ENCODE results near the gene ABTB2. TPM values are rescaled to one million over a fixed set of nuclear protein-coding genes. Genes with fewer than 3 reads are reported as not detected.
"Not testable (repeated sequence)": the region's sequence is repeated elsewhere in the genome, so short reads cannot be mapped to it uniquely, and the experiment has no call there.

ABTB2 gene
- total RNA-seq, 4 donors from 2014 or later: 0.79 to 4.1 (median 3.7) TPM

DNA sequence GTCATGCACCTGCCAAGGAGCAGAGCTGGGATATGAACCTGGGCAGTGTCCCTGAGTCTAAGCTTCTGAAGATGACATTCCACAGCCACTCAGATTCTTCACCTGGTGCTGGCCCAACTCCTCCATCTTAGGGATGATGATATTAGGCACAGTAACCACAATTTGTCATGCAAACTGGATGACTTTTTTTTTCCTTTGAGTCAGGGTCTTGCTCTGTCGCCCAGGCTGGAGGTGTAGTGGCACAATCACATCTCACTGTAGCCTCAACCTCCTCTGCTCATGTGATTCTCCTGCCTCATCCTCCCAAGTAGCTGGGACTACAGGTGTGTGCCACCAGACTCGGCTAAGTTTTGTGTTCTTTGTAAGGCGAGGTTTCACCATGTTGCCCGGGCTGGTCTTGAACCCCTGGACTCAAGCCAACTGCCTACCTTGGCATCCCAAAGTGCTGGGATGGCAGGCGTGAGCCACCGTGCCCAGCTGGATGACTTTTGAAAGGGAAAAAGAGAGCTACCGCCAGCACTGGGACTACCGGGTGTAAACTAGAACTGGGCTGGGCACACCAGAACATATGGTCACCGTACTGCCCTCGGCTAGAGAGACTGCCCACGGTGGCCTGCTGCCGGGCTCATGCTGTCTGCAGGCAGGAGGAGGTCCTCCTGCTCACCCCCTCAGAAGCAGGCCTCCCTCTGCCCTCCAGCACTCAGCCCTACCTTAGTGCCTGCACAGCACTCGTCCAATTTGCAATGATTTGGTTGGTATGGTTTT, 174.7 kb downstream of the ABTB2 start:
- intact Hi-C loops (cut with DNase I): no loop called here
- Histone ChIP-seq H3K4me1 (peaks cover 0 to 15% (median 8%) of the 10 kb centered on the region in 3 donors), H3K36me3 (no peaks in the 10 kb centered on the region), H3K4me3 (no peak overlapping the region), H3K9me3 (no peaks in the 10 kb centered on the region), H3K27me3 (peaks cover 0 to 39% (median 0%) of the 10 kb centered on the region in 4 donors), H3K27ac (no peak overlapping the region)
- no peak for TF ChIP-seq POLR2A (IDR thresholded peaks at IDR 0.05)
- TF ChIP-seq CTCF (IDR thresholded peaks at IDR 0.05): no peak
- WGBS, 2 donors: 84 to 93% methylated on average over 9 to 11 of the region's 13 CpGs
- no peak for DNase-seq

- Histone ChIP-seq H3K4me3 (no peak overlapping the region), H3K9me3 (no peaks in the 10 kb centered on the region), H3K36me3 (no peaks in the 10 kb centered on the region), H3K27me3 (peaks cover 0 to 42% (median 0%) of the 10 kb centered on the region in 4 donors), H3K27ac (no peak overlapping the region), H3K4me1 (peaks cover 0 to 15% (median 8%) of the 10 kb centered on the region in 3 donors)
- WGBS, 2 donors: 72 to 100% methylated on average over 2 of the region's 2 CpGs
- TF ChIP-seq POLR2A (IDR thresholded peaks at IDR 0.05) (no peak), CTCF (IDR thresholded peaks at IDR 0.05) (no peak)
- no peak for DNase-seq
- intact Hi-C loops (cut with DNase I): no loop called here
Measured at GRCh38 chr11:34182425-34182824, 175.4 kb downstream of the ABTB2 start.

DNA sequence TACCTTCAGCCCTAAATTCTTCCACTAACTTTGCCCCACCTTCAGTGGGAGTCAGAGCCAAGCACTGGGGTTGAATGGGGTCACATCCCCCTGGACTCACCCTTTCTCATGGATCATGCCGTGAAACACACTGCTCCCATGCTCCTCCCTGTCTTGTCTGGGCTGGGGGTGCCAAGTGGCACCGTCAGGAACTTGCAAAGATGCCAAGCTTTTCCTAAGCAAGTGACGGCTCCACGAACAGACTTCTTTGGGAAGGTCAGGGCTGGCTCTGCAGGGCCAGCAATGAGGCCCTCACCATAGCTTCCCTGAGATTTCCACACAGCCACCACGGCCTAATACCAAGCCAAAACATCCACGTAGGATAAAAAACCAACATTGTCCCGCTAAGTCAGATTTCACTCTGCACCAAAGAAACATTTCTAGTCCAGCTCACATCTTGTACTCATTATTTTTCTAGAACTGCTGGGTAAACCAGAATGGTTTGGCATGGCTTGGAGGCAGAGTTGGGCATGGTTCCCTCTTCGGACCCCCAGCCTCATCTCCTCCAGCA, 175.9 kb downstream of the ABTB2 start:
- no peak for TF ChIP-seq POLR2A (IDR thresholded peaks at IDR 0.05)
- intact Hi-C loops (cut with DNase I): no loop called here
- WGBS, 2 donors: 92 to 97% methylated on average over 6 to 7 of the region's 8 CpGs
- Histone ChIP-seq H3K4me1 (peaks cover 0 to 16% (median 10%) of the 10 kb centered on the region in 3 donors), H3K27me3 (peaks cover 0 to 43% (median 0%) of the 10 kb centered on the region in 4 donors), H3K36me3 (no peaks in the 10 kb centered on the region), H3K27ac (no peak overlapping the region), H3K9me3 (no peaks in the 10 kb centered on the region), H3K4me3 (no peak overlapping the region)
- DNase-seq: no peak

DNA sequence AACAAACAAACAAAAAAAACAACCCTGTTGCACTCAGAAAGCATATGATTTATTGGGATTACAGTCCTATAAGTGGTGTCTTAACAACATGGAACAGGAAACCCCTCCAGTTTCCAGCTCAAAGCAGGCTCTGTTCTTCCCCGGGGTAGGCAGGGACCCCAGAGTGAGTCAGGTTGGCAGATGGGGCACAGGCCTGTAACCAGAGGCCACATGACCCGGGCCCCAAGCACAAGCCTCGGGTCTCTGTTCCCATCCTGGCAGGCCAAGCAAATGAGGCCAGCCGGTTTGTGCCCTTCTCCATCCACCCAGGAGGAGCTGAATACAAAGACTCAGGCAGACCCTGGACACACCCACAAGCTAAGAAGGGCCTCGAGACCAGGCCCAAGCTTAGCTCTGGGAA, 176.6 kb downstream of the ABTB2 start:
- Histone ChIP-seq H3K4me3 (no peak overlapping the region), H3K27ac (no peak overlapping the region), H3K27me3 (peaks cover 0 to 40% (median 0%) of the 10 kb centered on the region in 4 donors), H3K9me3 (no peaks in the 10 kb centered on the region), H3K4me1 (peaks cover 0 to 17% (median 10%) of the 10 kb centered on the region in 3 donors), H3K36me3 (no peaks in the 10 kb centered on the region)
- no peak for DNase-seq
- TF ChIP-seq CTCF (IDR thresholded peaks at IDR 0.05) (no peak), POLR2A (IDR thresholded peaks at IDR 0.05) (no peak)
- intact Hi-C loops (cut with DNase I): no loop called here
- 61 to 82% methylated on average over 3 to 5 of the region's 5 CpGs for WGBS, 2 donors

DNA sequence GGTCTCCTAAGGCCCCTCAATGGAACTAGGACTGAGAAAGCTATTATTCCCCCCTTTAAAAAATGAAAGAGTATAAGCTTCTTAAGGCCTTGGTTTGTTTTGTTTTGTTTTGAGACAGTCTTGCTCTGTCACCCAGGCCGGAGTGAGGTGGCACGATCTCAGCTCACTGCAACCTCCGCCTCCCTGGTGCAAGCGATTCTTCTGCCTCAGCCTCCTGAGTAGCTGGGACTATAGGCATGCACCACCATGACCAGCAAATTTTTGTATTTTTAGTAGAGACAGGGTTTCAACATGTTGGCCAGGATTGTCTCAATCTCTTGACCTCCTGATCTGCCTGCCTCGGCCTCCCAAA, 177.0 kb downstream of the ABTB2 start:
- Histone ChIP-seq H3K27me3 (peaks cover 0 to 36% (median 0%) of the 10 kb centered on the region in 4 donors), H3K4me1 (peaks cover 0 to 17% (median 5%) of the 10 kb centered on the region in 3 donors)
- WGBS, 2 donors: 78 to 81% methylated on average over 4 to 5 of the region's 5 CpGs
- H3K4me3 ChIP-seq; H3K36me3 ChIP-seq; H3K9me3 ChIP-seq; H3K27ac ChIP-seq; DNase-seq; intact Hi-C loops (cut with DNase I): not testable (repeated sequence)

GRCh38 chr11:34180040-34180813, 177.6 kb downstream of the ABTB2 start:
- TF ChIP-seq CTCF (IDR thresholded peaks at IDR 0.05): no peak
- TF ChIP-seq POLR2A (IDR thresholded peaks at IDR 0.05): no peak

More at GRCh38 chr11:34180040-34180813, 177.6 kb downstream of the ABTB2 start:
- Histone ChIP-seq H3K36me3 (no peaks in the 10 kb centered on the region), H3K4me1 (peaks cover 0 to 13% (median 5%) of the 10 kb centered on the region in 3 donors), H3K9me3 (no peaks in the 10 kb centered on the region), H3K27me3 (peaks cover 0 to 36% (median 0%) of the 10 kb centered on the region in 4 donors), H3K27ac (no peak overlapping the region), H3K4me3 (no peak overlapping the region)
- DNase-seq: no peak
- intact Hi-C loops (cut with DNase I): no loop called here
- WGBS, 2 donors: 72% methylated on average over 6 of the region's 6 CpGs

Data from esophagus squamous epithelium (tissue), 5 donors.